NT2/D1 (cell line): ENCODE data around the gene CBY1.

Experiments
- SUZ12 ChIP-seq: IDR thresholded peaks from 2 replicates; pipeline ENCODE4 v1.6.1; 2011; ENCODE audit not compliant: insufficient read length, insufficient read depth; ENCODE audit errors: extremely low read depth
- YY1 ChIP-seq: IDR thresholded peaks from 2 replicates; pipeline ENCODE4 v1.6.1; 2011; ENCODE audit not compliant: insufficient read length, insufficient read depth
- ZNF274 ChIP-seq: IDR thresholded peaks from 2 replicates; pipeline ENCODE4 v1.6.1; 2011; ENCODE audit warnings: mild to moderate bottlenecking, low read depth, low read length

DNA sequence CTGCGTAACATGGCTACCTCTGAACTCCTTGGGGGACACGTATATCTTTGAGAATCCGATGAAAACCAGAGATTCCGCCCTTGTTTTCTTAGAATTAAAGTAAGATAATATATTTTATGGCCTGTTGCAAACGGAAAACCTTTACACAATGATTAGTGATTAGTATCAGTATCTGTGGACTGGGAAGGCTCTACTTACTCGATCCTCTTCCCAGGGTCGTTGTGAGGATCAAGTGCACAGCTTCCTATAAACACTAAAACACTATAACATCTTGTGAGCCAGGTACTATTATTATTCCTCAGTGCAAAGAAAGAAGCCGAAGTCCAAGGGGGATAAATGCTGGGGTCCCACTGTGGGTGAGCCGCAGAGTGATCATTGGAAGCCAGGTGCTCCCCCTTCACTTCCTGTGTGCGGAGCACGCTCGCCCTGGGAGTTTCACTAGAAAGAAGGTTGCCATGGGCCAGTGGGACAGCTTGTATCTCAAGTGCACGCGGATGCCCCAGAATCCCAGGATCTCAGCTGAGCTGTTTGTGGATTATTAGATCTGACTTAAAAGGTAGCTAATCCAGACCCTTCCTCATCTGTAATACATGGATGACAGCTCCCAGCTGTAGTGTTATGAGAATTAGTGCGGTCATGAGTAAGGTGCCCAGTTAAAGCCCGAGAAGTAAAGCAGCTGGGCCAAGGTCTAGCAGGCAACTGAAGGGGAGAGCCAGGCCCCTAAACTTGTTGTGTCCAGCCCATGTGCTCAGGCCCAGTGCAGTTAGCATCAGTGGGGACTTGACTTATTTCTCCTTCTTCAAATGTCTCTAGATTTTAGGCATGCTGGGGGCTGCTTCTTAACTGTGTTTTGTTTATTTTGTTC is 839 bp downstream of the CBY1 start:
- TF ChIP-seq YY1 (no peak), ZNF274 (no peak), SUZ12 (no peak)
